WTC11 (cell line): ENCODE data around the gene UNC119.

Experiments
- CREB1 ChIP-seq: sonication (generic); formaldehyde crosslinking; IDR thresholded peaks from 2 replicates; pipeline ENCODE4 v1.8.0; 2023; ENCODE audit warnings: mild to moderate bottlenecking, missing genetic modification reagents
- FOXK1 ChIP-seq: sonication (generic); formaldehyde crosslinking; IDR thresholded peaks from 2 replicates; pipeline ENCODE4 v1.8.0; 2022; ENCODE audit warnings: mild to moderate bottlenecking, moderate library complexity, missing genetic modification reagents
- NFYB ChIP-seq: sonication (generic); formaldehyde crosslinking; conservative IDR thresholded peaks from 2 replicates; pipeline ENCODE4 v1.8.0; 2022; ENCODE audit warnings: low read depth, missing genetic modification reagents
- SP1 ChIP-seq: sonication (generic); formaldehyde crosslinking; conservative IDR thresholded peaks from 2 replicates; pipeline ENCODE4 v1.8.1; 2022; ENCODE audit warnings: missing genetic modification reagents
- TEAD4 ChIP-seq: sonication (generic); formaldehyde crosslinking; IDR thresholded peaks from 2 replicates; pipeline ENCODE4 v1.8.0; 2022; ENCODE audit warnings: mild to moderate bottlenecking, missing genetic modification reagents
- USF1 ChIP-seq: sonication (generic); formaldehyde crosslinking; IDR thresholded peaks from 2 replicates; pipeline ENCODE4 v1.8.0; 2022; ENCODE audit warnings: mild to moderate bottlenecking, missing genetic modification reagents
- TF ChIP-seq, protein P1 (sequence below): fragments of 200-600 bp; IDR thresholded peaks from 2 replicates; pipeline ENCODE4 v1.8.0; 2022; ENCODE audit warnings: antibody characterized with exemption
- TF ChIP-seq, protein P2 (sequence below): sonication (generic); formaldehyde crosslinking; IDR thresholded peaks from 2 replicates; pipeline ENCODE4 v1.8.1; 2022; ENCODE audit warnings: missing genetic modification reagents, borderline replicate concordance
- TF ChIP-seq, protein P3 (sequence below): sonication (generic); formaldehyde crosslinking; IDR thresholded peaks from 2 replicates; pipeline ENCODE4 v1.8.1; 2022; ENCODE audit warnings: low read depth, missing genetic modification reagents, borderline replicate concordance

- TF ChIP-seq, protein P1, sequence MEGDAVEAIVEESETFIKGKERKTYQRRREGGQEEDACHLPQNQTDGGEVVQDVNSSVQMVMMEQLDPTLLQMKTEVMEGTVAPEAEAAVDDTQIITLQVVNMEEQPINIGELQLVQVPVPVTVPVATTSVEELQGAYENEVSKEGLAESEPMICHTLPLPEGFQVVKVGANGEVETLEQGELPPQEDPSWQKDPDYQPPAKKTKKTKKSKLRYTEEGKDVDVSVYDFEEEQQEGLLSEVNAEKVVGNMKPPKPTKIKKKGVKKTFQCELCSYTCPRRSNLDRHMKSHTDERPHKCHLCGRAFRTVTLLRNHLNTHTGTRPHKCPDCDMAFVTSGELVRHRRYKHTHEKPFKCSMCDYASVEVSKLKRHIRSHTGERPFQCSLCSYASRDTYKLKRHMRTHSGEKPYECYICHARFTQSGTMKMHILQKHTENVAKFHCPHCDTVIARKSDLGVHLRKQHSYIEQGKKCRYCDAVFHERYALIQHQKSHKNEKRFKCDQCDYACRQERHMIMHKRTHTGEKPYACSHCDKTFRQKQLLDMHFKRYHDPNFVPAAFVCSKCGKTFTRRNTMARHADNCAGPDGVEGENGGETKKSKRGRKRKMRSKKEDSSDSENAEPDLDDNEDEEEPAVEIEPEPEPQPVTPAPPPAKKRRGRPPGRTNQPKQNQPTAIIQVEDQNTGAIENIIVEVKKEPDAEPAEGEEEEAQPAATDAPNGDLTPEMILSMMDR, result no peak
- TF ChIP-seq, protein P2, sequence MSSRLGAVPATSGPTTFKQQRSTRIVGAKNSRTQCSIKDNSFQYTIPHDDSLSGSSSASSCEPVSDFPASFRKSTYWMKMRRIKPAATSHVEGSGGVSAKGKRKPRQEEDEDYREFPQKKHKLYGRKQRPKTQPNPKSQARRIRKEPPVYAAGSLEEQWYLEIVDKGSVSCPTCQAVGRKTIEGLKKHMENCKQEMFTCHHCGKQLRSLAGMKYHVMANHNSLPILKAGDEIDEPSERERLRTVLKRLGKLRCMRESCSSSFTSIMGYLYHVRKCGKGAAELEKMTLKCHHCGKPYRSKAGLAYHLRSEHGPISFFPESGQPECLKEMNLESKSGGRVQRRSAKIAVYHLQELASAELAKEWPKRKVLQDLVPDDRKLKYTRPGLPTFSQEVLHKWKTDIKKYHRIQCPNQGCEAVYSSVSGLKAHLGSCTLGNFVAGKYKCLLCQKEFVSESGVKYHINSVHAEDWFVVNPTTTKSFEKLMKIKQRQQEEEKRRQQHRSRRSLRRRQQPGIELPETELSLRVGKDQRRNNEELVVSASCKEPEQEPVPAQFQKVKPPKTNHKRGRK (CRISPR knock-in tag), result no peak
- TF ChIP-seq FOXK1 (CRISPR knock-in tag), result no peak
- no peak for TF ChIP-seq NFYB (CRISPR knock-in tag)
- TF ChIP-seq USF1 (CRISPR knock-in tag), result no peak
- TF ChIP-seq TEAD4, result no peak
- TF ChIP-seq, protein P3, sequence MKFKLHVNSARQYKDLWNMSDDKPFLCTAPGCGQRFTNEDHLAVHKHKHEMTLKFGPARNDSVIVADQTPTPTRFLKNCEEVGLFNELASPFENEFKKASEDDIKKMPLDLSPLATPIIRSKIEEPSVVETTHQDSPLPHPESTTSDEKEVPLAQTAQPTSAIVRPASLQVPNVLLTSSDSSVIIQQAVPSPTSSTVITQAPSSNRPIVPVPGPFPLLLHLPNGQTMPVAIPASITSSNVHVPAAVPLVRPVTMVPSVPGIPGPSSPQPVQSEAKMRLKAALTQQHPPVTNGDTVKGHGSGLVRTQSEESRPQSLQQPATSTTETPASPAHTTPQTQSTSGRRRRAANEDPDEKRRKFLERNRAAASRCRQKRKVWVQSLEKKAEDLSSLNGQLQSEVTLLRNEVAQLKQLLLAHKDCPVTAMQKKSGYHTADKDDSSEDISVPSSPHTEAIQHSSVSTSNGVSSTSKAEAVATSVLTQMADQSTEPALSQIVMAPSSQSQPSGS, result no peak
- TF ChIP-seq CREB1, result no peak
- TF ChIP-seq SP1 (CRISPR knock-in tag), result no peak
These were observed 33.8 kb downstream of the UNC119 start for GRCh38 chr17:28518578-28518977.
